Measurements from ENCODE around the gene PODNL1. TPM values are rescaled to one million over a fixed set of nuclear protein-coding genes. Genes with fewer than 3 reads are reported as not detected.

The PODNL1 gene
- total and polyA plus RNA-seq, 3 experiments from 2014 or later = 0.24 TPM; not detected in 2

DNA sequence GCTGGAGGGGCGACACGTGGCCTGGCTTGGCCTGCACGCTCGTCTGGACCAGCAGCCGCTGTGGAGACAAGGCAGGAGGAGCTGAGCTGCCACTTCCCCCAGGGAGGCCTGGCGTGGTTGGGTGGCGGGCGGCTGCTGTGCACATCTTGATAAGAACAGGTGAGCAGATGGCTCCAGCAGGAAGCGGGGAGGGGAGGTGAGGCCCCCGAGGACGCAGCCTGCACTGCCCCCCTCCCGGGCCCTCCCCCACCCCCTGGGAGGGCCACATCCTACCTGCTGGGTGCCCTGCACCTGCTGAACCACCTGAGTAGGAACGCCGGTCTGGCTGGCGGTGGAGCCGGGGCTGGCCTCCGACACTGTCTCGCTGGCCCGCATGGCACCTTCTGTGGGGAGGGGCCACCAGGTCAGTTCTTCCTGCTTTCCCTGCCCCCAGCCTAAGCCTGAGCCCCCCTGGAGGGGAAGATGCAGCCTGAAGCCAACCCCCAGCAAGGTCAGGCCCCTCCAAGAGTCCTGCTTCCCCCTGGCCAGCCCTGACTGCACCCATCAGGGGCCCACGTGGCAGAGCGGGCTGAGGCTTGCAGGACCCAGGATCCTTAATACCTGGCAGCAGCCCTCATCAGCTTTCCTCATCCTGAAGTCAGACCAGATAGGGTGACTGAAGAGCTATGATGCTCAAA lies 45.1 kb upstream of the PODNL1 start:
- CTCF ChIA-PET = no interaction called here
- Mint-ChIP-seq H3K27me3 (no peaks in the 10 kb centered on the region), H3K4me3 (peak overlapping the region in 3 of 7 donors; percentile 5 to 57 (median 16)), H3K9me3 (no peaks in the 10 kb centered on the region), H3K36me3 (peaks cover 0 to 4% (median 0%) of the 10 kb centered on the region in 3 donors), H3K4me1 (peaks cover 35 to 77% (median 36%) of the 10 kb centered on the region in 3 donors), H3K27ac (peak overlapping the region; percentile 50 to 95 (median 77))
- H3K27ac ChIP-seq (ENCODE audit: low read depth, low read length) = no peak overlapping the region
- no peaks in the 10 kb centered on the region for H3K36me3 ChIP-seq (ENCODE audit: insufficient read depth, low read length)
- no peak overlapping the region for H3K4me3 ChIP-seq (ENCODE audit: low read length)
- H3K9me3 ChIP-seq (ENCODE audit: low read length) = no peaks in the 10 kb centered on the region
- POLR2A ChIA-PET = no interaction called here
- no peaks in the 10 kb centered on the region for H3K27me3 ChIP-seq (ENCODE audit: insufficient read depth, low read length, poor library complexity, severe bottlenecking)
- DNase-seq = peak in 1 of 5 donors; percentile 63
- peaks cover 73% of the 10 kb centered on the region for H3K4me1 ChIP-seq (ENCODE audit: insufficient read depth, low read length)

DNA sequence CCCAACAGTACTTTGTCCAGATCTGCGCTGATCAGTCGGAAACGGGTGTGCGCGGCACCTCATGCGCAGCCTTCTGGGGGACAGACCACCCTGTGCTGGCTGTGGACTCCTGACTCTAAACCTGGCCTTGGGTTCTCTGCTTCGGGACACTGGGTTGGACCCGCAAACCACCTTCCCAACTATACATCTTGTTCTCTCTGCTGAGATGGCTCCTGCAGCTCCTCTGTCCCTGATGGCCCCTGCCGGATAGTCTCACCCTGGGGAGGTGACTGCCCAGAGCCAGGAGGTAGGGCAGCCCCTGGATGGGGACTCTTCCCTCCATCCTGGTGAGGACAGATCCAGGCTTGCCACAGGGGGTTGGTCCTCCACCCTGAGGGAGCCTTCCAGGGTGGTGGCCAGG lies 44.6 kb upstream of the PODNL1 start:
- H3K27ac Mint-ChIP-seq = peak overlapping the region in 7 of 8 donors; percentile 15 to 95 (median 61)
- Histone ChIP-seq H3K4me3 (ENCODE audit: low read length) (no peak overlapping the region), H3K9me3 (ENCODE audit: low read length) (no peaks in the 10 kb centered on the region), H3K27ac (ENCODE audit: low read depth, low read length) (no peak overlapping the region), H3K36me3 (ENCODE audit: insufficient read depth, low read length) (no peaks in the 10 kb centered on the region), H3K27me3 (ENCODE audit: insufficient read depth, low read length, poor library complexity, severe bottlenecking) (no peaks in the 10 kb centered on the region), H3K4me1 (ENCODE audit: insufficient read depth, low read length) (peaks cover 67% of the 10 kb centered on the region)
- POLR2A ChIA-PET = no interaction called here
- no peaks in the 10 kb centered on the region for H3K27me3 Mint-ChIP-seq
- no peak for DNase-seq
- CTCF ChIA-PET = interaction anchor here (1.0 kb wide), 1 partner anchor 26 kb away, joined by 3 read pairs; no protein-coding TSS in a partner anchor
- H3K4me3 Mint-ChIP-seq = peak overlapping the region in 2 of 7 donors; percentile 16 to 57
- peaks cover 0 to 4% (median 0%) of the 10 kb centered on the region in 3 donors for H3K36me3 Mint-ChIP-seq
- H3K4me1 Mint-ChIP-seq = peaks cover 31 to 71% (median 34%) of the 10 kb centered on the region in 3 donors
- no peaks in the 10 kb centered on the region for H3K9me3 Mint-ChIP-seq

DNA sequence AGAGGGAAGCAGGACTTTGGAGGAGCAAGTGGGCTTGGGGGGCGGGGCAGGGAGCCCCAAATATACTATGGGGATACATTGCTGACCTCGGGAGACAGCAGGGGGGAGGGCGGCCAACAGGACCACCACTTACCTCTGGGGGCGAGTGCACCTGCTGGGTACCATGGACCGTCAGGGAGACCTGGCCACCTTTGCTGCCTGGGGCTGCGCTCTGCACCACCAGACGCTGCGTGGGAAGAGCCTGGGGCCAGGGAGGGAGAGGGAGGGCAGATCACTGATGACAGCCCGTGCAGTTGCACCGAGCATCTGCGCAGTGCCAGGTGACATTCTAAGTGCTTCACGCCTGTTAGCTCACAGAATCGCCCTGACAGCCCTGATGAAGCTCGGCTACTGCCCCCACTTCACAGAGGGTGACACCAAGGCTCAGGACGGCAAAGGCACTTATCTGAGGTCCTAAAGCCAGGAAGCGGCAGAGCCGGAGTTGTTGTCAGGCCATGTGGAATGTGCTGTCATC lies 43.8 kb upstream of the PODNL1 start:
- H3K9me3 Mint-ChIP-seq = no peaks in the 10 kb centered on the region
- Histone ChIP-seq H3K27me3 (ENCODE audit: insufficient read depth, low read length, poor library complexity, severe bottlenecking) (no peaks in the 10 kb centered on the region), H3K4me3 (ENCODE audit: low read length) (no peak overlapping the region), H3K4me1 (ENCODE audit: insufficient read depth, low read length) (peaks cover 60% of the 10 kb centered on the region), H3K27ac (ENCODE audit: low read depth, low read length) (no peak overlapping the region), H3K9me3 (ENCODE audit: low read length) (no peaks in the 10 kb centered on the region), H3K36me3 (ENCODE audit: insufficient read depth, low read length) (no peaks in the 10 kb centered on the region)
- no peak for DNase-seq
- H3K4me1 Mint-ChIP-seq = peaks cover 24 to 64% (median 27%) of the 10 kb centered on the region in 3 donors
- CTCF ChIA-PET = interaction anchor here (1.0 to 1.7 kb wide), 3 partner anchors 26 to 66 kb away, joined by 3 to 4 read pairs (median 4); partner anchors contain the start of gene IL27RA
- H3K36me3 Mint-ChIP-seq = peaks cover 0 to 4% (median 0%) of the 10 kb centered on the region in 3 donors
- no peak overlapping the region for H3K4me3 Mint-ChIP-seq
- peak overlapping the region in 4 of 8 donors; percentile 23 to 95 (median 44) for H3K27ac Mint-ChIP-seq
- H3K27me3 Mint-ChIP-seq = no peaks in the 10 kb centered on the region
- POLR2A ChIA-PET = no interaction called here

DNA sequence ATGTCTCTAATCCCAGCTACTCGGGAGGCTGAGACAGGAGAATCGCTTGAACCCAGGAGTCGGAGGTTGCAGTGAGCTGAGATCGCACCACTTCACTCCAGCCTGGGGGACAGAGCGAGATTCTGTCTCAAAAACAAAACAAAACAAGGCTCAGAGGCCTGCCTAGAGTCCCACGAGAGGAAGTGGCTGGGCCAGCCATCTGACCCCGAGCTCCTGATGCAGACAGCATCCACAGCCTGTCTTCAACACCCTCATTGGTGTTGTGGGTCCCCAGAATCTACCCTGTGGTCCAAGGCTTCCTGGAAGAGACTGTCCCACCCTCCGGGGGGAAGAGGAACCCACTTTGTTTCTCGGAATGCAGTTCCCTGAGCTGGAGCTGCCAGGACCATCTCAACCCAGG lies 43.2 kb upstream of the PODNL1 start:
- CTCF ChIA-PET = interaction anchor here (1.0 to 1.7 kb wide), 3 partner anchors 25 to 67 kb away, joined by 3 to 4 read pairs (median 4); partner anchors contain the start of gene IL27RA
- no peak for DNase-seq
- POLR2A ChIA-PET = no interaction called here
- H3K27ac Mint-ChIP-seq = peak overlapping the region in 6 of 8 donors; percentile 29 to 74 (median 46)
- no peaks in the 10 kb centered on the region for H3K27me3 Mint-ChIP-seq
- peaks cover 0 to 5% (median 0%) of the 10 kb centered on the region in 3 donors for H3K36me3 Mint-ChIP-seq
- Histone ChIP-seq H3K4me3 (ENCODE audit: low read length) (no peak overlapping the region), H3K27ac (ENCODE audit: low read depth, low read length) (no peak overlapping the region), H3K27me3 (ENCODE audit: insufficient read depth, low read length, poor library complexity, severe bottlenecking) (no peaks in the 10 kb centered on the region), H3K36me3 (ENCODE audit: insufficient read depth, low read length) (no peaks in the 10 kb centered on the region), H3K4me1 (ENCODE audit: insufficient read depth, low read length) (peaks cover 55% of the 10 kb centered on the region), H3K9me3 (ENCODE audit: low read length) (no peaks in the 10 kb centered on the region)
- H3K9me3 Mint-ChIP-seq = no peaks in the 10 kb centered on the region
- H3K4me3 Mint-ChIP-seq = no peak overlapping the region
- H3K4me1 Mint-ChIP-seq = peaks cover 18 to 58% (median 24%) of the 10 kb centered on the region in 3 donors

DNA sequence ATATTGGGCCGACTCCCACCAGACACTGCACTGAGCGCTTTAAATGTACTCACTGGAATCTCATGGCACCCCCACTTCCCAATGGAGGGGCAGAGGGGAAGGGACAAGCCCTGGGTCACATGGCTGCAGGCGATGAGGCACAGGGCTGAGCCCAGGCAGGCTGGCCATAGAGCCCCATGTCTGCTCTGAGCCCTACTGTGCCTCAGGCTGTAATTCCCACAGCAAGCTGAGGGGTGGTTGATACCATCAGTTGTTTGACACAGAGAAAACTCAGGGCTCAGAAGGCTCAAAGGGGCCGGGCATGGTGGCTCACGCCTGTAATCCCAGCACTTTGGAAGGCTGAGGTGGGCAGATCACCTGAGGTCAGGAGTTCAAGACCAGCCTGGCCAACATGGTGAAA lies 42.8 kb upstream of the PODNL1 start:
- no peaks in the 10 kb centered on the region for H3K9me3 Mint-ChIP-seq
- Histone ChIP-seq H3K4me3 (ENCODE audit: low read length) (no peak overlapping the region), H3K9me3 (ENCODE audit: low read length) (no peaks in the 10 kb centered on the region), H3K27me3 (ENCODE audit: insufficient read depth, low read length, poor library complexity, severe bottlenecking) (no peaks in the 10 kb centered on the region), H3K27ac (ENCODE audit: low read depth, low read length) (no peak overlapping the region), H3K4me1 (ENCODE audit: insufficient read depth, low read length) (peaks cover 51% of the 10 kb centered on the region), H3K36me3 (ENCODE audit: insufficient read depth, low read length) (no peaks in the 10 kb centered on the region)
- H3K4me1 Mint-ChIP-seq = peaks cover 15 to 54% (median 22%) of the 10 kb centered on the region in 3 donors
- peak overlapping the region in 6 of 8 donors; percentile 23 to 74 (median 46) for H3K27ac Mint-ChIP-seq
- ChIA-PET POLR2A (no interaction called here), CTCF (interaction anchor here (1.4 to 1.7 kb wide), 2 partner anchors 51 to 67 kb away, joined by 4 read pairs; partner anchors contain the start of gene IL27RA)
- peaks cover 0 to 10% (median 2%) of the 10 kb centered on the region in 3 donors for H3K36me3 Mint-ChIP-seq
- no peaks in the 10 kb centered on the region for H3K27me3 Mint-ChIP-seq
- no peak overlapping the region for H3K4me3 Mint-ChIP-seq
- DNase-seq = no peak

DNA sequence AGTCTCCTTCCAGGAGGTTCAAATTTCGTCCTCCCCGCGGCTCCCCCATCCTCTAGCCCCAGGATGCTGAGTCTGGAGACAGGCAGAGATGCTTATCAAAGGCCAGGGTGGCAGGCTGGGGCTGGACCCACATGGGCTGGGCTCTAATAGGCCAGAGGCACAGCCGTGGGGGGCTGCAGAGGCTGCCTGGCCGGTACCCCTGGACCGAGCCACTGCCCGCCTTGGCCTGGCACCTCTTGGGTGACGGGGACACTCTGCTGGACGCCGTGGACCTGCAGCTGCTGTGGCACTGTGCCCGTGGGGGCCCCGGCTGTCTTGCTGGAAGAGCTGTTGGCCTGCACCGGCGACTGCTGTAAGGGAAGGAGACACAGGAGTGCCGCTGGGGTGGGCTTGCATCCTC lies 42.1 kb upstream of the PODNL1 start:
- Histone ChIP-seq H3K4me1 (ENCODE audit: insufficient read depth, low read length) (peaks cover 44% of the 10 kb centered on the region), H3K27me3 (ENCODE audit: insufficient read depth, low read length, poor library complexity, severe bottlenecking) (no peaks in the 10 kb centered on the region), H3K9me3 (ENCODE audit: low read length) (no peaks in the 10 kb centered on the region), H3K4me3 (ENCODE audit: low read length) (no peak overlapping the region), H3K36me3 (ENCODE audit: insufficient read depth, low read length) (no peaks in the 10 kb centered on the region), H3K27ac (ENCODE audit: low read depth, low read length) (no peak overlapping the region)
- no peak for DNase-seq
- peaks cover 0 to 16% (median 4%) of the 10 kb centered on the region in 3 donors for H3K36me3 Mint-ChIP-seq
- peaks cover 12 to 53% (median 16%) of the 10 kb centered on the region in 3 donors for H3K4me1 Mint-ChIP-seq
- H3K4me3 Mint-ChIP-seq = no peak overlapping the region
- no peaks in the 10 kb centered on the region for H3K9me3 Mint-ChIP-seq
- CTCF ChIA-PET = interaction anchor here (1.7 kb wide), 1 partner anchor 68 kb away, joined by 4 read pairs; no protein-coding TSS in a partner anchor
- POLR2A ChIA-PET = interaction anchor here (3.2 kb wide), 1 partner anchor 26 kb away, joined by 15 read pairs; the partner anchor contains the start of gene RFX1
- H3K27ac Mint-ChIP-seq = peak overlapping the region in 1 of 8 donors; percentile 60
- no peaks in the 10 kb centered on the region for H3K27me3 Mint-ChIP-seq

DNA sequence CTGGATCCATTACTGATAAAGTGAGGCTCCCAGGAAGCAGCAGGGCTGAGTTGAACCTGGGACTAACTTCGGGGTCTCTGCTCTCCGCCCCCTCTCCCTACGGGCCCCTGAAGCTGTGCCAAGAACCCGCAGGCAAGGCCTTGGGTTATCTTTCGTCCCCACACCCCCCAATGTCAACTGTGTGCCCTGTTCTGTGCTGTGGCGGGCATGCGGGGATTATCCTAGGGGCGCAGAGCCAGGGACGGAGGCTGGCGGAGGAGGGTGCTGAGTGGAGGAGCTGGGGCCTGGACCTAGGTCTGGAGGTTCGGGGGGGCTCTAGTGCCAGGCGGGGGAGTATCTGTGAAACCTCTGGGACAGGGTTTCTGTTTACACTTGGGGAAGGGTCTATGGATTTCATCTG lies 41.5 kb upstream of the PODNL1 start:
- H3K4me1 Mint-ChIP-seq = peaks cover 10 to 47% (median 14%) of the 10 kb centered on the region in 3 donors
- DNase-seq = no peak
- H3K27ac ChIP-seq (ENCODE audit: low read depth, low read length) = no peak overlapping the region

More for the DNA sequence above, 41.5 kb upstream of the PODNL1 start:
- peaks cover 0 to 18% (median 4%) of the 10 kb centered on the region in 3 donors for H3K36me3 Mint-ChIP-seq
- Histone ChIP-seq H3K9me3 (ENCODE audit: low read length) (no peaks in the 10 kb centered on the region), H3K4me3 (ENCODE audit: low read length) (no peak overlapping the region), H3K36me3 (ENCODE audit: insufficient read depth, low read length) (no peaks in the 10 kb centered on the region), H3K27me3 (ENCODE audit: insufficient read depth, low read length, poor library complexity, severe bottlenecking) (no peaks in the 10 kb centered on the region), H3K4me1 (ENCODE audit: insufficient read depth, low read length) (peaks cover 38% of the 10 kb centered on the region)
- ChIA-PET POLR2A (interaction anchor here (2.3 to 3.2 kb wide), 2 partner anchors 27 to 52 kb away, joined by 8 to 15 read pairs; partner anchors contain the start of genes IL27RA and RFX1), CTCF (interaction anchor here (0.8 to 1.3 kb wide), 2 partner anchors 52 to 69 kb away, joined by 3 read pairs; partner anchors contain the start of gene IL27RA)
- H3K4me3 Mint-ChIP-seq = peak overlapping the region in 5 of 7 donors; percentile 8 to 68 (median 53)
- H3K27me3 Mint-ChIP-seq = no peaks in the 10 kb centered on the region
- H3K27ac Mint-ChIP-seq = peak overlapping the region in 6 of 8 donors; percentile 21 to 79 (median 61)
- no peaks in the 10 kb centered on the region for H3K9me3 Mint-ChIP-seq

All from CD8-positive, alpha-beta memory T cell (primary cell).